Measurements from ENCODE around the gene OR1J1. TPM values are rescaled to one million over a fixed set of nuclear protein-coding genes. Genes with fewer than 3 reads are reported as not detected.

Gene OR1J1
- total and polyA plus RNA-seq, 2 donors (not counting 1 experiment from before 2014, with no cell fraction given) = not detected

DNA sequence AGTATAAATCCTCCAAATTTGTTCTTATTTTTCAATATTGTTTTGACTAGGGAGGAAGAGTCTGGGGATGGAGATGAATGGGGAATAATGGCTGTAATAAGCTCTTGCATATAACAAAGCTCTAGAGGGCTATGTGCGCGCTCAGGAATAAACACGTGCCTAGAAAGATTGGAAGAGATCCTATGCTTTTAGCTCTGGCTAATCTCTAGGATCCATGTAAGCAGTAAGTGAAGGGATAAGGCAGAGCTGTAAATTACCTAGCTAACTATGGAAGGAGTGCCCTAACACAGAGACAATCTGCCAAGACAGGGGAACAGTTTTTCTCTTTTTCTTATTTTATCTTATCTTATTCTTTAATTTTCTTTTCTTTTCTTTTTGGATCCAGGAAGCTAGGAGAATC lies 21.6 kb downstream of the OR1J1 start:
- Histone ChIP-seq H3K9me3 (ENCODE audit: control insufficient read depth, insufficient read depth, low read depth, low read length) (no peaks in the 10 kb centered on the region), H3K27ac (ENCODE audit: insufficient read depth, low read length) (no peak overlapping the region)

DNA sequence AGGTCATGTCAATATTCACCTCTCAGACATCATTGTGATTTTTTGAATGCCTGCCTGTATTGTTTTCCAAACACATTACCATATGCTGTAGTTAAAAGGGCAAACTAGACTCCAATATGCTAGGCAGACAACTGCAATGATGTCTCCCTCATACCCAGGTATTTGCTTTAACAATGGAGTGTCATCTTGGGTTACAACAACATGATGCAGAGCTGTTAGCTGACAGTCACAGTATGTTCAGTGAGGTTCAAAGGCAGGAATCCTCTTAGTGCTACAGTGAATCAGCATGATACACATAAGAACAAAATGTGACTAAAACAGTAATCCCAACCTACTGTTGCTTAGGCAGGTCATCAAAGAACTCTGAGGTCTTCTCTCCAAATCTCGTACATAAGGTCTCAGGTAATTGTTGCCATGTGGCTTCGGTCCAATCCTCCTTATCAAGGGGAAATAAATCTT lies 24.0 kb downstream of the OR1J1 start:
- H3K79me2 ChIP-seq (ENCODE audit: control insufficient read depth, insufficient read depth, low read length) = no peaks in the 10 kb centered on the region
- DNase-seq (ENCODE audit: low read depth in 2 of 2) = no peak
- H3K27ac ChIP-seq (ENCODE audit: insufficient read depth, low read length) = no peak overlapping the region
- no peak overlapping the region for H3K9ac ChIP-seq (ENCODE audit: insufficient read depth, low read length)
- TF ChIP-seq EZH2 (IDR thresholded peaks at IDR 0.05; ENCODE audit: low read length, missing control alignments) = no peak
- TF ChIP-seq, protein P1, sequence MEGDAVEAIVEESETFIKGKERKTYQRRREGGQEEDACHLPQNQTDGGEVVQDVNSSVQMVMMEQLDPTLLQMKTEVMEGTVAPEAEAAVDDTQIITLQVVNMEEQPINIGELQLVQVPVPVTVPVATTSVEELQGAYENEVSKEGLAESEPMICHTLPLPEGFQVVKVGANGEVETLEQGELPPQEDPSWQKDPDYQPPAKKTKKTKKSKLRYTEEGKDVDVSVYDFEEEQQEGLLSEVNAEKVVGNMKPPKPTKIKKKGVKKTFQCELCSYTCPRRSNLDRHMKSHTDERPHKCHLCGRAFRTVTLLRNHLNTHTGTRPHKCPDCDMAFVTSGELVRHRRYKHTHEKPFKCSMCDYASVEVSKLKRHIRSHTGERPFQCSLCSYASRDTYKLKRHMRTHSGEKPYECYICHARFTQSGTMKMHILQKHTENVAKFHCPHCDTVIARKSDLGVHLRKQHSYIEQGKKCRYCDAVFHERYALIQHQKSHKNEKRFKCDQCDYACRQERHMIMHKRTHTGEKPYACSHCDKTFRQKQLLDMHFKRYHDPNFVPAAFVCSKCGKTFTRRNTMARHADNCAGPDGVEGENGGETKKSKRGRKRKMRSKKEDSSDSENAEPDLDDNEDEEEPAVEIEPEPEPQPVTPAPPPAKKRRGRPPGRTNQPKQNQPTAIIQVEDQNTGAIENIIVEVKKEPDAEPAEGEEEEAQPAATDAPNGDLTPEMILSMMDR (conservative IDR thresholded peaks at IDR 0.05 in 1 of 2, IDR thresholded peaks at IDR 0.05 in 1 of 2; ENCODE audit: low read depth in 1 of 2, low read length in 2 of 2) = no peak
- H3K4me2 ChIP-seq (ENCODE audit: extremely low read depth, insufficient read depth, low read length) = no peak overlapping the region
- no peaks in the 10 kb centered on the region for H4K20me1 ChIP-seq (ENCODE audit: control insufficient read depth, extremely low read depth, insufficient read depth, low read length)
- no peaks in the 10 kb centered on the region for H3K4me1 ChIP-seq (ENCODE audit: control insufficient read depth, extremely low read depth, insufficient read depth, low read length)
- no peaks in the 10 kb centered on the region for H3K36me3 ChIP-seq (ENCODE audit: control insufficient read depth, insufficient read depth, low read length)
- H3K9me3 ChIP-seq (ENCODE audit: control insufficient read depth, insufficient read depth, low read depth, low read length) = no peaks in the 10 kb centered on the region
- H3K27me3 ChIP-seq (ENCODE audit: control insufficient read depth, insufficient read depth, low read length) = no peaks in the 10 kb centered on the region
- H2AFZ ChIP-seq (ENCODE audit: low read length) = no peak overlapping the region
- H3K4me3 ChIP-seq (replicated peaks in 1 of 4; ENCODE audit: control extremely low read depth in 1 of 4, insufficient read depth in 1 of 4, low read depth in 3 of 4, low read length in 4 of 4) = no peak overlapping the region

More for the DNA sequence above, 21.6 kb downstream of the OR1J1 start:
- Histone ChIP-seq H3K4me2 (ENCODE audit: extremely low read depth, insufficient read depth, low read length) (no peak overlapping the region), H3K79me2 (ENCODE audit: control insufficient read depth, insufficient read depth, low read length) (no peaks in the 10 kb centered on the region), H3K36me3 (ENCODE audit: control insufficient read depth, insufficient read depth, low read length) (no peaks in the 10 kb centered on the region), H3K4me1 (ENCODE audit: control insufficient read depth, extremely low read depth, insufficient read depth, low read length) (no peaks in the 10 kb centered on the region), H3K27me3 (ENCODE audit: control insufficient read depth, insufficient read depth, low read length) (no peaks in the 10 kb centered on the region), H3K9ac (ENCODE audit: insufficient read depth, low read length) (no peak overlapping the region), H2AFZ (ENCODE audit: low read length) (no peak overlapping the region), H4K20me1 (ENCODE audit: control insufficient read depth, extremely low read depth, insufficient read depth, low read length) (no peaks in the 10 kb centered on the region), H3K4me3 (replicated peaks in 1 of 4; ENCODE audit: control extremely low read depth in 1 of 4, insufficient read depth in 1 of 4, low read depth in 3 of 4, low read length in 4 of 4) (no peak overlapping the region)
- TF ChIP-seq, protein P1 (conservative IDR thresholded peaks at IDR 0.05 in 1 of 2, IDR thresholded peaks at IDR 0.05 in 1 of 2; ENCODE audit: low read depth in 1 of 2, low read length in 2 of 2) = no peak
- no peak for TF ChIP-seq EZH2 (IDR thresholded peaks at IDR 0.05; ENCODE audit: low read length, missing control alignments)
- no peak for DNase-seq (ENCODE audit: low read depth in 2 of 2)

DNA sequence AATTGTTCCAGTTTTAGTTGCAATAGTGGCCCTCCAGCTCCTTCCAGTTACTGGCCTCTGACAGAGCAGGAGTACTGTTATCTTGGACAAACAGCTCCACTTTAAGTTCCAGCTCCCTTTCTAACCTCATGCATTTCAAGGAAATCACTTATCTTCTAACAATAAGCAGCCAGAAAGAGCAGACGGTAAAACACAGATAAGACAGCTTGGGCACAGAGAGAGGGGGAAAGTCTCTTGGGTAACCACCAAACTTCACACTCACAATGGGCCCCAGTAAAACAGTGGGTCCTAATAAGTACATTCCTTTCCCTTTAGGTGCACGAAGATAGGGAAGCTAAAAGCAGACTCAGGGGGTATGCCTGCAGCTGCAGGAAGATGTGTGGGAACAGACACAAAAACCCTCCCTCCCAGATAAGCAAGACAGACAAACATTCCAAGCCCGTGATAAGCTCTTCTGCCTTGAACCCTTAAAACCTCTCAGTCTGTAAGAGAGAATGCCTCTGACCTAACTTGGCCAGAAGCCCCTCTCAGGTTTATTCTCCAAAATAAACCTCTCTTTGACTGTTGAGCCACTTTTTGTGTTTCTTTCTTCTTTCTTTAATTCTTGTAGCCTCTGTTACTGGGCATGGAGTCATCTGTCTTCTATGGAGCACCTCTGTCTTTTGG lies 30.8 kb downstream of the OR1J1 start:
- Histone ChIP-seq H3K9me3 (ENCODE audit: control insufficient read depth, insufficient read depth, low read depth, low read length) (no peaks in the 10 kb centered on the region), H4K20me1 (ENCODE audit: control insufficient read depth, extremely low read depth, insufficient read depth, low read length) (no peaks in the 10 kb centered on the region), H3K4me1 (ENCODE audit: control insufficient read depth, extremely low read depth, insufficient read depth, low read length) (peaks cover 14% of the 10 kb centered on the region), H3K4me3 (replicated peaks in 1 of 4; ENCODE audit: control extremely low read depth in 1 of 4, insufficient read depth in 1 of 4, low read depth in 3 of 4, low read length in 4 of 4) (no peak overlapping the region), H3K27ac (ENCODE audit: insufficient read depth, low read length) (no peak overlapping the region), H3K9ac (ENCODE audit: insufficient read depth, low read length) (no peak overlapping the region), H2AFZ (ENCODE audit: low read length) (no peak overlapping the region), H3K79me2 (ENCODE audit: control insufficient read depth, insufficient read depth, low read length) (no peaks in the 10 kb centered on the region), H3K4me2 (ENCODE audit: extremely low read depth, insufficient read depth, low read length) (no peak overlapping the region), H3K27me3 (ENCODE audit: control insufficient read depth, insufficient read depth, low read length) (no peaks in the 10 kb centered on the region), H3K36me3 (ENCODE audit: control insufficient read depth, insufficient read depth, low read length) (no peaks in the 10 kb centered on the region)
- no peak for TF ChIP-seq EZH2 (IDR thresholded peaks at IDR 0.05; ENCODE audit: low read length, missing control alignments)
- TF ChIP-seq, protein P1 (conservative IDR thresholded peaks at IDR 0.05 in 1 of 2, IDR thresholded peaks at IDR 0.05 in 1 of 2; ENCODE audit: low read depth in 1 of 2, low read length in 2 of 2) = no peak
- DNase-seq (ENCODE audit: low read depth in 2 of 2) = peak; percentile 5 to 54

All from fibroblast of lung (primary cell).